Vagina (tissue), 2 donors: ENCODE results near the gene HHIPL2.
"Not testable (repeated sequence)": the region's sequence is repeated elsewhere in the genome, so short reads cannot be mapped to it uniquely, and the experiment has no call there.

ENCODE experiments used
- CTCF ChIP-seq, 3 experiments: fragments of 450-650 bp in 2 of 3; fragments of 200-600 bp in 1 of 3; sonication (generic) in 1 of 3; IDR thresholded peaks; one replicate each; pipeline ENCODE4 v1.5.1; 2017 to 2019; ENCODE audit warnings: antibody characterized with exemption in 3 of 3, mild to moderate bottlenecking in 2 of 3, moderate library complexity in 2 of 3
- POLR2AphosphoS5 ChIP-seq, 2 donors: sonication (generic); formaldehyde crosslinking; IDR thresholded peaks; one replicate each; pipeline ENCODE4 v1.9.0; 2017; ENCODE audit warnings: antibody characterized with exemption in 2 of 2, mild to moderate bottlenecking in 2 of 2, low read depth in 1 of 2; ENCODE audit not compliant: insufficient read depth in 1 of 2

DNA sequence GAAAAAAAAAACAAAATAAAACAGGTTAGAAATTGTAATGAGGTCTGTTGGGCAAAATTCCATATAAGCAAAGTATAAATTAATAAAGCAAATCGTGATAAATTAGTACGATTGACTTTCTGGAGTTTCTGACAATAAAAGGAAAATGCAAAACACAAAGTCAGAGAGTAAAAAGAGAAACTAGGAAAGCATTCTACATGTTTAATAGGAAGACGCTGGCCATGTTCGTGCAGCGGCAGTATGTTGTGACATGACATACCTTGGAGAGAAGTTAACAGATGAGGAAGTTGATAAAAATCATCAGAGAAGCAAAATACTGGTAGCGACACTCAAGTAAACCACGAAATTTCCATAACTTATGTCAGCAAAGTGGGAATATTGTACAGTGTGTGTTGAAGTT is 68.3 kb downstream of the HHIPL2 start:
- not testable (repeated sequence) for TF ChIP-seq CTCF (IDR thresholded peaks at IDR 0.05); POLR2AphosphoS5 (IDR thresholded peaks at IDR 0.05; ENCODE audit: insufficient read depth in 1 of 2, low read depth in 1 of 2)
